A673 (cell line): ENCODE data around the gene KCNK7. TPM values are rescaled to one million over a fixed set of nuclear protein-coding genes. Genes with fewer than 3 reads are reported as not detected.

Experiments
- BruUV-seq: library from RNA; stranded (reverse); fragments of 400-500 nt; replicated peaks from 2 replicates; lab custom pipeline; 2021; lab: Mats Ljungman, UMichigan
- CTCF ChIA-PET: fragments of 300-600 bp; sonication (Branson Sonifier 250); formaldehyde crosslinking; loops from one replicate; lab custom pipeline; 2022; ENCODE audit warnings: antibody characterized with exemption; lab: Charles Lee
- POLR2A ChIA-PET: fragments of 300-600 bp; sonication (Branson Sonifier 250); formaldehyde crosslinking; loops from one replicate; lab custom pipeline; 2022; ENCODE audit warnings: antibody characterized with exemption; ENCODE audit not compliant: low non-redundant PET; lab: Charles Lee
- DNase-seq: peaks from one replicate; pipeline ENCODE4 v3.0.0-alpha.2; 2015; ENCODE audit warnings: low spot score
- H3K27ac ChIP-seq: fragments of 200-600 bp; sonication (generic); 2 replicates; pipeline ENCODE4 v1.5.1; 2016; ENCODE audit warnings: mixed run types, low read depth, mild to moderate bottlenecking, mixed read lengths, antibody characterized with exemption, low read length; ENCODE audit not compliant: poor library complexity, severe bottlenecking
- H3K27me3 ChIP-seq: fragments of 200-600 bp; sonication (generic); replicated peaks from 2 replicates; pipeline ENCODE4 v1.6.1; 2017; ENCODE audit warnings: mixed run types, low read depth, mild to moderate bottlenecking, mixed read lengths, antibody characterized with exemption, low read length; ENCODE audit not compliant: insufficient read depth, poor library complexity
- H3K36me3 ChIP-seq: fragments of 200-600 bp; sonication (generic); 2 replicates; pipeline ENCODE4 v1.6.1; 2016; ENCODE audit warnings: mixed run types, mild to moderate bottlenecking, mixed read lengths, antibody characterized with exemption, low read length; ENCODE audit not compliant: insufficient read depth, poor library complexity, severe bottlenecking
- H3K4me1 ChIP-seq: fragments of 200-600 bp; sonication (generic); 2 replicates; pipeline ENCODE4 v1.6.1; 2017; ENCODE audit warnings: mixed run types, mild to moderate bottlenecking, mixed read lengths, antibody characterized with exemption, low read length; ENCODE audit not compliant: insufficient read depth, poor library complexity, severe bottlenecking
- H3K4me3 ChIP-seq: fragments of 200-600 bp; sonication (generic); 2 replicates; pipeline ENCODE4 v1.5.1; 2016; ENCODE audit warnings: low read depth, mixed run types, mild to moderate bottlenecking, mixed read lengths, low read length; ENCODE audit not compliant: poor library complexity, severe bottlenecking
- H3K9me3 ChIP-seq: fragments of 200-600 bp; sonication (generic); 2 replicates; pipeline ENCODE4 v1.6.1; 2016; ENCODE audit warnings: mixed run types, low read depth, mild to moderate bottlenecking, mixed read lengths, antibody characterized with exemption, low read length; ENCODE audit not compliant: poor library complexity, severe bottlenecking
- EZH2 ChIP-seq: fragments of 200-600 bp; sonication (generic); IDR thresholded peaks from 2 replicates; pipeline ENCODE4 v1.6.1; 2017; ENCODE audit warnings: borderline replicate concordance, low read depth, mild to moderate bottlenecking, mixed read lengths, antibody characterized with exemption, low read length; ENCODE audit not compliant: poor library complexity, severe bottlenecking
- intact Hi-C: fragments of 100-400 bp; cut with micrococcal nuclease; formaldehyde crosslinking; loops from one replicate; pipeline ENCODE4 v1.10.0; 2022; ENCODE audit not compliant: unreplicated experiment
- total RNA-seq: library from RNA; stranded (reverse); gene quantifications from 2 replicates; pipeline ENCODE4 v1.2.3, GENCODE V29; 2021
- TF ChIP-seq, protein P1 (sequence below): fragments of 300-800, 200-600 bp; sonication (generic); conservative IDR thresholded peaks from 2 replicates; pipeline ENCODE4 v1.5.1; 2017; ENCODE audit warnings: low read depth, mild to moderate bottlenecking, antibody characterized with exemption, low read length, moderate library complexity, mixed read lengths

KCNK7 gene
- total RNA-seq, 1 experiment from 2014 or later, result 2.3 TPM

DNA sequence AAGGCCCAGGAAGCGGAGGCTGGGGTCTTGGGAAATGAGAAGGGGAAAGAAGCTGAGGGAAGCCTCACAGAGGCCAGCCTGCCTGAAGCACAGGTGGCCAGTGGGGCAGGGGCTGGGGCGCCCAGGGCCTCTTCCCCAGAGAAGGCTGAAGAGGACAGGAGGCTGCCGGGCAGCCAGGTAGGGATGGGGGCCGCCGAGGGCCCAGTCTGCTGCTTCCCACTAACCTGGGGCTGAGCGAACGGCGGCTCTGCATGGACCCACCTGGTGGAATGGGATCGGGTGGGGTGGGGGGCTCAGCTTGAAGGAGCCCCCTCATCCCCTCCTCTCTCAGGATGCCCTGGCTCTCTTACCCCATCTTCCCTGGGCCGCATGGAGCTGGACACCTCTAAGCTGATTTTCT lies 12.0 kb downstream of the KCNK7 start:
- TF ChIP-seq, protein P1, sequence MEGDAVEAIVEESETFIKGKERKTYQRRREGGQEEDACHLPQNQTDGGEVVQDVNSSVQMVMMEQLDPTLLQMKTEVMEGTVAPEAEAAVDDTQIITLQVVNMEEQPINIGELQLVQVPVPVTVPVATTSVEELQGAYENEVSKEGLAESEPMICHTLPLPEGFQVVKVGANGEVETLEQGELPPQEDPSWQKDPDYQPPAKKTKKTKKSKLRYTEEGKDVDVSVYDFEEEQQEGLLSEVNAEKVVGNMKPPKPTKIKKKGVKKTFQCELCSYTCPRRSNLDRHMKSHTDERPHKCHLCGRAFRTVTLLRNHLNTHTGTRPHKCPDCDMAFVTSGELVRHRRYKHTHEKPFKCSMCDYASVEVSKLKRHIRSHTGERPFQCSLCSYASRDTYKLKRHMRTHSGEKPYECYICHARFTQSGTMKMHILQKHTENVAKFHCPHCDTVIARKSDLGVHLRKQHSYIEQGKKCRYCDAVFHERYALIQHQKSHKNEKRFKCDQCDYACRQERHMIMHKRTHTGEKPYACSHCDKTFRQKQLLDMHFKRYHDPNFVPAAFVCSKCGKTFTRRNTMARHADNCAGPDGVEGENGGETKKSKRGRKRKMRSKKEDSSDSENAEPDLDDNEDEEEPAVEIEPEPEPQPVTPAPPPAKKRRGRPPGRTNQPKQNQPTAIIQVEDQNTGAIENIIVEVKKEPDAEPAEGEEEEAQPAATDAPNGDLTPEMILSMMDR, result no peak
- TF ChIP-seq EZH2, result no peak
- Histone ChIP-seq H3K4me1 (no peaks in the 10 kb centered on the region), H3K27ac (peak overlapping the region; percentile 40), H3K4me3 (no peak overlapping the region), H3K9me3 (no peaks in the 10 kb centered on the region), H3K27me3 (no peaks in the 10 kb centered on the region), H3K36me3 (peaks cover 7% of the 10 kb centered on the region)
- intact Hi-C loops, result no loop called here
- ChIA-PET POLR2A (no interaction called here), CTCF (no interaction called here)
- DNase-seq, result no peak
- no TSS peak for BruUV-seq

DNA sequence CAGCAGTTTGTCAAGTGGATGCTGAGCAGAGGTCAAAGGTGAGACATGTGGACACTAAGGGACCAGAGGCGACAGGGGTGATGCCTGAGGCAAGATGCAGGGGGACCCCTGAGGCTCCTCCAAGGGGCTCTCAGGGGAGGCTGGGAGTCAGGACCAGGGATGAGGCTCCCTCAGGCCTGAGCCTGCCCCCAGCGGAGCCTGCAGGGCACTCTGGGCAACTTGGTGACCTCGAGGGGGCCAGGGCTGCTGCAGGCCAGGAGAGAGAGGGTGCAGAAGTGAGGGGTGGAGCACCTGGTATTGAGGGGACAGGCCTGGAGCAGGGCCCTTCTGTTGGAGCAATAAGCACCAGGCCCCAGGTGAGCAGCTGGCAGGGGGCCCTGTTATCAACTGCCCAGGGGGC lies 13.7 kb downstream of the KCNK7 start:
- H3K36me3 ChIP-seq, result peaks cover 7% of the 10 kb centered on the region
- no TSS peak for BruUV-seq
- ChIA-PET POLR2A (no interaction called here), CTCF (interaction anchor here (0.6 kb wide), 1 partner anchor 188 kb away, joined by 6 read pairs; no protein-coding TSS in a partner anchor)
- no peak overlapping the region for H3K4me3 ChIP-seq
- peaks cover 5% of the 10 kb centered on the region for H3K4me1 ChIP-seq
- TF ChIP-seq, protein P1, result no peak
- TF ChIP-seq EZH2, result no peak
- intact Hi-C loops, result no loop called here
- DNase-seq, result no peak
- no peak overlapping the region for H3K27ac ChIP-seq
- H3K9me3 ChIP-seq, result no peaks in the 10 kb centered on the region
- no peaks in the 10 kb centered on the region for H3K27me3 ChIP-seq

DNA sequence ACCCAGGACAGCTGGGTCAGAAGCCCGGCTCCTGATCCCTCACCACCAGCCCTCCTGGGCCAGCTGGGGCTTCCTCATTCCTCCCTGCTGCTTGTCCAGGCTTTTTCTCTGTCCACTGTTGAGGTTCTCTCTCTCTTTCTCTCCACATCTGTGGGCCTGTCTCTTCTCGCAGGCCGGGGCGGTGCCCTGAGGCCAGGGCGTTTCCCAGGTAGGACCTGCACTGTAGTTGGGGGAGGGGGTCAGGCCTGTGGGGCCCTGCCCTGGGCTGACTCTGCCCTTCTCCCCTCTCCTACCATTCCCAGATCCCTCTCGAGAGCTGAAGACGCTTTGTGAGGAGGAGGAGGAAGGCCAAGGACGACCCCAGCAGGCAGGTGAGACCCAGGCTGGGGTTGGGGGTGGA lies 14.8 kb downstream of the KCNK7 start:
- no peak for DNase-seq
- ChIA-PET CTCF (no interaction called here), POLR2A (no interaction called here)
- Histone ChIP-seq H3K9me3 (no peaks in the 10 kb centered on the region), H3K27ac (no peak overlapping the region), H3K4me3 (no peak overlapping the region), H3K36me3 (peaks cover 7% of the 10 kb centered on the region), H3K4me1 (peaks cover 13% of the 10 kb centered on the region), H3K27me3 (no peaks in the 10 kb centered on the region)
- intact Hi-C loops, result no loop called here
- no TSS peak for BruUV-seq
- no peak for TF ChIP-seq EZH2

DNA sequence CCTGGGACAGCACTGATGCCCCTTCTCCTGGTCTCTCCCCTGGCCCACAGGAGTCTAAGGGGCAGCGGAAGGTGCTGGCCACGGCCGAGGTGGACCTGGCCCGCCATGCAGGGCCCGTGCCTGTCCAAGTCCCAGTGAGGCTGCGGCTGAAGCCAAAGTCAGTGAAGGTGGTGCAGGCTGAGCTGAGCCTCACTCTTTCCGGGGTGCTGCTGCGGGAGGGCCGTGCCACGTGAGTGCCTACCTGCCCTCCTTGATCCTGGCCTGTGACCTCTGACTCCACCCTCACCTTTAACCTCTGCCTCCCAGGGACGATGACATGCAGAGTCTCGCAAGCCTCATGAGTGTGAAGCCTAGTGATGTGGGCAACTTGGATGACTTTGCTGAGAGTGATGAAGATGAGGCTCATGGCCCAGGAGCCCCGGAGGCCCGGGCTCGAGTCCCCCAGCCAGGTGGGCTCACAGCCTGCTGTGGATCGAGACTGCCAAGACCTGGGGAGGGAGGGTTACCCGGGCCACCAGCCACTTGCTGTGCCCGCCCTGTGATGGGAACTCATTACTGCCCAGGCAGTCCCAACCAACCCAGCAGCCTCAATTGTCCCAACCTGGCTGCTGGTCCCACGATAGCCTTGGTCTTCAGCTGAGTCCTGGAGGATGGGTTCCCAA lies 15.4 kb downstream of the KCNK7 start:
- ChIA-PET CTCF (no interaction called here), POLR2A (no interaction called here)
- Histone ChIP-seq H3K9me3 (no peaks in the 10 kb centered on the region), H3K27ac (no peak overlapping the region), H3K4me3 (no peak overlapping the region), H3K36me3 (peaks cover 7% of the 10 kb centered on the region), H3K4me1 (peaks cover 18% of the 10 kb centered on the region), H3K27me3 (no peaks in the 10 kb centered on the region)
- no TSS peak for BruUV-seq
- intact Hi-C loops, result no loop called here
- no peak for DNase-seq
- TF ChIP-seq, protein P1, result no peak
- no peak for TF ChIP-seq EZH2
